ENCODE results near the gene TOP2A.

TOP2A gene

DNA sequence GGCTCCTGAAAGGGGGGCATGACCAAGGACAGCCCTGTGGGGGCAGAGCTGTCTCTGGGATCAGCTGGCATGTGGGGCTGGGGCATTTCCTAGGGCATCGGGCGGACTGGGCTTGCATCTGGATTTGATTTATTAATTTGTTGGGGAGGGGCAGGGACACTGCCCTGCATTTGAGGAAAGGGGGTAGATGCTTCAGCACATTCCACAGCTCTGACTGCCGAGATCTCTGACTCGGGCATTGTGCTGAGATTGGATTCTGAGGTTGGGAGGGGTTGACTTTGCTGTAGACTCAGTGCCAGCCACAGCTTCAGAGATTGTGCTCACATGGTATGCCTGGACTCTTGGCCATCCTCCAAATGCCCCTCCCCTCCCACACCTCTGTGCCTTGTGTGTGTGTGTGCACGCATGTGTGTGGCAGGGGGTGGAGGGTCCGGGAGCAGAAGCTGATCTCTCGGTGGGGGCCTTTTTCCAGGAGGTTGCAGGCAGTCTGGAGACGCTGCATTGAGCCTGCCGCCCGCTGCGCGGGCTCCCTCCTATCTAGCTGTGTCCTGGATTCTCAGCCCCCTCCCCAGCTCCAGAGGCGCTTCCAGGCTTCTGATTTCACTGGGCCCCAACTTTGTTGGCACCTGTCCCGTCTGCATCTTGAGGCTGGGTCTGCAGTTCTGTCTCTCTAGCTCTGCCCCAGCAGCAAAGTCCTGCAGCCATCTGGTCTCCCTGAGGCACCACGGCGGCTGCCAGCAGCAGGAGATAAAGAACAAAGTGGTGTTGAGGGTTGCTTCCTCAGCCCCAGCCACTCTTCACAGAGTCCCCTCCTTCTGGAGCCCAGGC, 40.5 kb upstream of the TOP2A start:
- Mint-ChIP-seq H3K4me1 (no peaks in the 10 kb centered on the region), H3K4me3 (no peak overlapping the region), H3K36me3 (peaks cover 45% of the 10 kb centered on the region), H3K9me3 (no peaks in the 10 kb centered on the region), H3K27ac (no peak overlapping the region), H3K27me3 (peaks cover 8% of the 10 kb centered on the region)
- CTCF ChIA-PET: no interaction called here
- DNase-seq: no peak

DNA sequence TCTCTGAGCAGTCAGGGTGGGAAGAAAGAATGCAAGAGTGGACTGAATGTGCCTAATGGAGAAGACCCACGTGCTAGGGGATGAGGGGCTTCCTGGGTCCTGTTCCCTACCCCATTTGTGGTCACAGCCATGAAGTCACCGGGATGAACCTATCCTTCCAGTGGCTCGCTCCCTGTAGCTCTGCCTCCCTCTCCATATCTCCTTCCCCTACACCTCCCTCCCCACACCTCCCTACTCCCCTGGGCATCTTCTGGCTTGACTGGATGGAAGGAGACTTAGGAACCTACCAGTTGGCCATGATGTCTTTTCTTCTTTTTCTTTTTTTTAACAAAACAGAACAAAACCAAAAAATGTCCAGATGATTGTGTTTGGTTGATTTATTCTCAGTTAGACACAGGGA, 39.7 kb upstream of the TOP2A start:
- H3K27me3 Mint-ChIP-seq: peaks cover 8% of the 10 kb centered on the region
- H3K4me3 Mint-ChIP-seq: no peak overlapping the region
- DNase-seq: no peak
- H3K4me1 Mint-ChIP-seq: peaks cover under 1% of the 10 kb centered on the region
- no peaks in the 10 kb centered on the region for H3K9me3 Mint-ChIP-seq
- CTCF ChIA-PET: no interaction called here
- H3K36me3 Mint-ChIP-seq: peaks cover 51% of the 10 kb centered on the region
- no peak overlapping the region for H3K27ac Mint-ChIP-seq

DNA sequence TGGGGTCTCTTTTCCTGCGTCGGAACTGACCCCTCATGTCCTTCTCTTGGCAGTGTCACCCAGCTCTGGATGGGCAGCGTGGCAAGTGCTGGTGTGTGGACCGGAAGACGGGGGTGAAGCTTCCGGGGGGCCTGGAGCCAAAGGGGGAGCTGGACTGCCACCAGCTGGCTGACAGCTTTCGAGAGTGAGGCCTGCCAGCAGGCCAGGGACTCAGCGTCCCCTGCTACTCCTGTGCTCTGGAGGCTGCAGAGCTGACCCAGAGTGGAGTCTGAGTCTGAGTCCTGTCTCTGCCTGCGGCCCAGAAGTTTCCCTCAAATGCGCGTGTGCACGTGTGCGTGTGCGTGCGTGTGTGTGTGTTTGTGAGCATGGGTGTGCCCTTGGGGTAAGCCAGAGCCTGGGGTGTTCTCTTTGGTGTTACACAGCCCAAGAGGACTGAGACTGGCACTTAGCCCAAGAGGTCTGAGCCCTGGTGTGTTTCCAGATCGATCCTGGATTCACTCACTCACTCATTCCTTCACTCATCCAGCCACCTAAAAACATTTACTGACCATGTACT, 38.8 kb upstream of the TOP2A start:
- DNase-seq: no peak
- H3K4me1 Mint-ChIP-seq: peaks cover 2% of the 10 kb centered on the region
- no peak overlapping the region for H3K4me3 Mint-ChIP-seq
- no peak overlapping the region for H3K27ac Mint-ChIP-seq
- CTCF ChIA-PET: interaction anchor here (0.6 to 0.9 kb wide), 2 partner anchors 19 to 56 kb away, joined by 3 to 5 read pairs; no protein-coding TSS in a partner anchor
- no peaks in the 10 kb centered on the region for H3K9me3 Mint-ChIP-seq
- peaks cover 56% of the 10 kb centered on the region for H3K36me3 Mint-ChIP-seq
- peaks cover 8% of the 10 kb centered on the region for H3K27me3 Mint-ChIP-seq

DNA sequence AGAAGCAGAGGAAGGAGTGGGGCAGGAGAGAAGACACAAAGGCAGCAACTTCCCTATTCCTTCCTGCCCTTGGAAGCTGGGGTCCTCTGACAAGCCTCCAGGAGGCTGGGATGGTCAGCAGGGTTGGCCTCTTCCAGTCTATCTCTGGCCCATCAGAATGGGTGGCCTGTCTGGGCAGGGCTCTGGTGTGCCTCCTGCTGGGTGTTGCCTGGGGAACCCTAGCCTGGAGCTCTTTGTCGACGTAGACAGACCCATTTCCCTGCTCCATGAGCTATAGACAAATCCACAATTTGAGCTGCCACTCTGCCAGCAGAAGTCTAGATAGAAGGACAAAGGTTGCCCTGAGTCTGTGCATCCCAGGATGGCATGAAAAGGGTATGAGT, 36.9 kb upstream of the TOP2A start:
- DNase-seq: no peak
- Mint-ChIP-seq H3K4me1 (peaks cover 8% of the 10 kb centered on the region), H3K9me3 (no peaks in the 10 kb centered on the region), H3K4me3 (no peak overlapping the region), H3K36me3 (peaks cover 59% of the 10 kb centered on the region), H3K27me3 (peaks cover 12% of the 10 kb centered on the region), H3K27ac (no peak overlapping the region)
- CTCF ChIA-PET: interaction anchor here (0.8 to 1.3 kb wide), 2 partner anchors 79 to 93 kb away, joined by 3 read pairs; no protein-coding TSS in a partner anchor

DNA sequence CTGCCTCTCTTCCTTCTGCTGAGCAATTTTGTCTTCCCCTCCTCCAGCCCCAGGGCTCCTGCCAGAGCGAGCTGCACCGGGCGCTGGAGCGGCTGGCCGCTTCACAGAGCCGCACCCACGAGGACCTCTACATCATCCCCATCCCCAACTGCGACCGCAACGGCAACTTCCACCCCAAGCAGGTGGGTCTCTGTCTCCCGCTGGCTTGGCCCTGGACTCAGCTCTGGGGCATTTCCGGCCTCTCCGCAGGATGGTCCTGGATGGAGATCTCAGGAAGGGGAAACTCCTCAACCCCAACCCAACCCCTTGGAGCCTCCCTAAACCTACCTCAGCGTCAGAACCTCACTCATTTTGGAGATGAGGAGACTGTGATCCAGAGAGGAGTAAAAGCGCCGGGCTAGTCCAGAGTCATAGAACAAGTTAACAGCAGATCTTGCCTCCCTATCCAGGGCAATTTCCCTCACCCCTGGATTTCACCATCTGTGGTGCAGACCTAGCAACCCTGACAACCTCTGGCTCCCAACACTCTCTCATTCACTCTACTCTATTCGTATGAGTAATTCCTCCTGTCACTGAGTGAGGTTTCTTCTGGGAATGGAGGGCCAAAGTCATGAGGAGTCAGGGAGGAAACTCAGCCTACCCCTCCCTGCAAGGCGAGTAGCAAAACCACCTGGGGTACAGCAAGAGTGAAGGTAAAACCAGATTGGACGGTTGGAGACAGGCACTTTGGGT, 36.4 kb upstream of the TOP2A start:
- H3K9me3 Mint-ChIP-seq: no peaks in the 10 kb centered on the region
- peaks cover 56% of the 10 kb centered on the region for H3K36me3 Mint-ChIP-seq
- no peak for DNase-seq
- peaks cover 12% of the 10 kb centered on the region for H3K27me3 Mint-ChIP-seq
- no peak overlapping the region for H3K4me3 Mint-ChIP-seq
- CTCF ChIA-PET: interaction anchor here (0.6 kb wide), 1 partner anchor 22 kb away, joined by 4 read pairs; no protein-coding TSS in a partner anchor
- peak overlapping the region; percentile 67 for H3K27ac Mint-ChIP-seq
- H3K4me1 Mint-ChIP-seq: peaks cover 10% of the 10 kb centered on the region

DNA sequence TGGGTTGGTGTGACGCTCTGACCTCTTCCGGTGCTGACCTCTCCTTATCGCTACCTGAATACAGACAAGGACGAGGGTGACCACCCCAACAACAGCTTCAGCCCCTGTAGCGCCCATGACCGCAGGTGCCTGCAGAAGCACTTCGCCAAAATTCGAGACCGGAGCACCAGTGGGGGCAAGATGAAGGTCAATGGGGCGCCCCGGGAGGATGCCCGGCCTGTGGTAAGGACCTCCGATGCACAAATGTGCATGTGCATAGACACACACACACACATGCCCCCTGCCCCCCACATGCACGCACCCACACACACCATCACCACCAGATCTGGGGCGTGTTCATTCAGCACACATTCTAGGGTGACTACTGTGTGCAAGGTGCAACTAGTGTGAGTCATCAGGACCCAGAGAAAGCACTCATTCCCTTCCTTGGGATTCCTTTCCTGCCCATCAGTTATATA, 35.3 kb upstream of the TOP2A start:
- DNase-seq: no peak
- CTCF ChIA-PET: no interaction called here
- H3K27me3 Mint-ChIP-seq: peaks cover 12% of the 10 kb centered on the region
- H3K27ac Mint-ChIP-seq: no peak overlapping the region
- no peaks in the 10 kb centered on the region for H3K9me3 Mint-ChIP-seq
- H3K36me3 Mint-ChIP-seq: peaks cover 62% of the 10 kb centered on the region
- H3K4me1 Mint-ChIP-seq: peaks cover 21% of the 10 kb centered on the region
- H3K4me3 Mint-ChIP-seq: no peak overlapping the region

DNA sequence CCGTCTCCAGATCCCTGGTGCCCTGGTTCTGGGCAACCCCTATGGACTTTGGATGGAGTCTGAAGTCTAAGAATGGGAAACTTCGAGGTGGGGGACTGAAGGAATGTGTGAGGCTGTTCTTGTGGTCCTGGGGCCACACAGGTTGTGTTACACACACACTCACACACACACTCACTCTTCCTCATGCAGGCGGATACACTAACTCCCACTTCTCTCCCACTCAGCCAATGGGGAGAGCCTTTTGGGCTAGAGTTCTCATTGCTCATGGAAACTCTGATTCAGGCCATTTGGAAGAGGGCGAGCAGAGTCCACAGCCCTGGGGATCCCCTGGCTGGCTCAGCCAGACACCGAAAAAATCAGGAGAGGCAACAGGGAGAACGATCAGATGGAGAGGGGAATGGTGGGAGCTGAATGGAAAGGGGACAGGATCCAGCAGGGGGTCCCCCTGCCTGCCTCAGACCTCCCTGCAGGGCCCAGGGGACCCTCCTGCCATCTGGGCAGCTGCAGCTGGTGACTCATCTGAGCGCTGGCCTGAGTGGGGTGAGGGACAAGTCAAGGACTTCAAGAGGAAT, 34.6 kb upstream of the TOP2A start:
- CTCF ChIA-PET: interaction anchor here (0.9 to 6.0 kb wide), 3 partner anchors 15 to 81 kb away, joined by 4 to 31 read pairs (median 16); no protein-coding TSS in a partner anchor
- Mint-ChIP-seq H3K36me3 (peaks cover 58% of the 10 kb centered on the region), H3K27ac (no peak overlapping the region), H3K4me3 (no peak overlapping the region), H3K27me3 (peaks cover 12% of the 10 kb centered on the region), H3K9me3 (no peaks in the 10 kb centered on the region), H3K4me1 (peaks cover 28% of the 10 kb centered on the region)
- DNase-seq: no peak

DNA sequence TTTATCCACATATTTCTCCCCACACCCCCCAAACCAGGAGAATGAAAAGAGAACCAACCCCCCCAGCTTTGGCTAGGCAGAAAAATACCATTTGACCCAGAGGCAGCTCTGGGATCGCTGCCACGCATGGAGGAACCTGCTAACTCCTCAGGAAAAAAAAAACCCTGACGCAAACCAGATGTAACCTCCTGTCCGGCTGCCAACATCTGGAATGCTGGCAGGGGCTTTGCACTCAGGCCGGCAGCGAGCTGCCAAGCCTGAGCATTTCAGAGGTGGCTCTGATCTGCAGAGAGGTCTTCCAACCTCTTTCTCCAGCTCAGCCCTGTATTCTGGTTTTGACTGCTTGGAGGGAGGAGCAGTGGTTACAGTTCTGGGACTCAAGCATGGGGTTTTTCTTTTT, 33.7 kb upstream of the TOP2A start:
- DNase-seq: no peak
- CTCF ChIA-PET: interaction anchor here (0.9 to 6.0 kb wide), 4 partner anchors 14 to 82 kb away, joined by 3 to 31 read pairs (median 10); no protein-coding TSS in a partner anchor
- Mint-ChIP-seq H3K4me1 (peaks cover 36% of the 10 kb centered on the region), H3K9me3 (no peaks in the 10 kb centered on the region), H3K36me3 (peaks cover 49% of the 10 kb centered on the region), H3K27ac (no peak overlapping the region), H3K4me3 (no peak overlapping the region), H3K27me3 (peaks cover 12% of the 10 kb centered on the region)

DNA sequence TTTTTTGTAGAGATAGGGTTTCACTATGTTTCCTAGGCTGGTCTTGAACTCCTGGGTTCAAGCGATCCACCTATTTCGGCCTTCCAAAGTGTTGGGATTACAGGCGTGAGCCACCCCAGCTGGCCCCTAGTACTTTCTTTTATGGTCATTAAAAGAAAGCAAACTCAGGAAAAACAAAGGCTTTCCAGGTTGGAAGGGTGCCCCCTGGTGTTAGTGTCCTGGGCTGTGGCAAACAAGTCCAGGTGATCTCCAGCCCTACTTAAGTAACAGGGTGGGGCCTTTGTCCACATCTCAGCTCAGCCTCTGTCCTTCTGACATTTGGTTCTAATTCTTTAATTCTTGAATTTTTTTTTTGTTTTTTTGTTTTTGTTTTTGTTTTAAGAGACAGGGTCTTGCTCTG, 32.5 kb upstream of the TOP2A start:
- peaks cover 45% of the 10 kb centered on the region for H3K4me1 Mint-ChIP-seq
- H3K4me3 Mint-ChIP-seq: no peak overlapping the region
- peaks cover 46% of the 10 kb centered on the region for H3K36me3 Mint-ChIP-seq
- H3K27me3 Mint-ChIP-seq: peaks cover 14% of the 10 kb centered on the region
- no peaks in the 10 kb centered on the region for H3K9me3 Mint-ChIP-seq
- H3K27ac Mint-ChIP-seq: no peak overlapping the region
- DNase-seq: peak; percentile 62
- CTCF ChIA-PET: interaction anchor here (0.7 to 6.0 kb wide), 9 partner anchors 9 to 86 kb away, joined by 3 to 31 read pairs (median 3); no protein-coding TSS in a partner anchor

DNA sequence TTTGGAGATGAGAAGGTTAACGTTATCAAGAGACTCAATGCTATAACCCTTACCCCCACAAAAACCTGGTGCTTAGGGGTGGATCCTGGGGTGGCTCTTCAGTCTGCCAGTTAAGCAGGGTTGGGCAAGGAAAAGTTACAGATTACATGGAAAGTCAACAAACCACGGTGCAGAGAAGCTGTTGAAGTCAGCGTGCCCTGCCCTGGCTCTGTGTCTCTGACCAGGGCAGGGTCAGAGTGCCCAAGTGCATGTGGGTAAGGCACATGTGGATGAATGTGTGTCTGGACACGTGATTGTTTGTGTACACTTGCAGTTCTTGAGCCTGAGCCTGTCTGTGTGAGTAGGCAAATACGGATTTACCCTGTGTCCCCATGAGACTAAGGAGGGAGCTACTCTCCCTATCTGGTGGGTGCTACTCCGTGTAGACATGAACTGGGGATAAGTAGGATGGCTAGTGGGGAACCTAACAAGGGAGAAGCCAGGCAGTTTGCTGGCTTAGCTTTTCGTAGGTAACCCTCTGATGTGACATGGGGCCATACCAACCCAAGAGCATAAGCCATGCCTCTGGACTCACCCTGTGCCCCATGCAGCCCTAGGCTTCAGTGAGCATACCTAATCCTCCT, 31.1 kb upstream of the TOP2A start:
- peak overlapping the region; percentile 45 for H3K27ac Mint-ChIP-seq
- CTCF ChIA-PET: interaction anchor here (0.7 to 6.0 kb wide), 11 partner anchors 11 to 111 kb away, joined by 3 to 31 read pairs (median 3); no protein-coding TSS in a partner anchor
- H3K9me3 Mint-ChIP-seq: no peaks in the 10 kb centered on the region
- H3K36me3 Mint-ChIP-seq: peaks cover 39% of the 10 kb centered on the region
- no peak overlapping the region for H3K4me3 Mint-ChIP-seq
- DNase-seq: no peak
- H3K27me3 Mint-ChIP-seq: peaks cover 17% of the 10 kb centered on the region
- H3K4me1 Mint-ChIP-seq: peaks cover 54% of the 10 kb centered on the region

DNA sequence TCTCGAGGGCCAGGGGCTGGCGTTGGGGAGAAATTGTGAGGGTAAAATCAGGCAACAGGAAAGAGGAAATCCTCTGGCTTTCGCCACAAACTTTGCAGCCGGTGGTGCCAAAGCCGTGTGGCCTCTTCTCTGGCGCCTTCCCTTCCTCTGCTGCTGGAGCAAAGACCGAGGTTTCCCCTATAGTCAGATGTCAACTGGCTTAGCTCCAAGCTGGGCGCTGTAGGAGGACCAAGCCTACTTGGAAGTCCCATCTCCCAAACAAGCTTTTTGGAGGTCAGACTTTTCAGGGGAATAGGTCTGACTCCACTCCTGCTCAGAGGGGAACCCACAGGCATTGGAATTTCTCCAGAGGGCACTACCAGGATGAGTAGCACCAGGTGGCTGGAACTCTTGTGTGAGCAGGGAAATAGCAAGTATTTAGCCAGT, 30.5 kb upstream of the TOP2A start:
- CTCF ChIA-PET: interaction anchor here (0.7 to 6.0 kb wide), 9 partner anchors 17 to 112 kb away, joined by 3 to 31 read pairs (median 4); no protein-coding TSS in a partner anchor
- peaks cover 35% of the 10 kb centered on the region for H3K36me3 Mint-ChIP-seq
- peaks cover 13% of the 10 kb centered on the region for H3K27me3 Mint-ChIP-seq
- no peaks in the 10 kb centered on the region for H3K9me3 Mint-ChIP-seq
- peak overlapping the region; percentile 48 for H3K4me3 Mint-ChIP-seq
- H3K4me1 Mint-ChIP-seq: peaks cover 54% of the 10 kb centered on the region
- H3K27ac Mint-ChIP-seq: peak overlapping the region; percentile 21
- peak; percentile 42 for DNase-seq

DNA sequence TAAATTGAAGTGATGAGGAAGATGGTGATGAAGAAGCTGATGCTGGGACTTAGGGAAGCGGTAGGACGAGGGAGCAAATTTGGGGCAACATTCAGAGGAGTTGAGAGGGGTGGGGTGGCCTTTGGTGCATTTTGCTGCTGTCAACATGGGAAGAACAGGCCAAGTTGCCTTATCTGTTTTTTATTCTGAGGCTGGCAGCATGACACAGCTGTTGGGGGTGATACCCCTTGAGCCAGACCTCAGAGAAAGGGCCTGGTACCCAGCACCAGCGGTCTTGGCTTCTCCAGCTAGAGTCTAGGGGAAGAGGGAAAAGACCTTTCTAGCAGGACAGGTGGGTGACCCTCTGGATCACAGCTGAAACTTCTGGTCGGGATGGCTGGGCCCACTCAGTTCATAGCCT, 30.1 kb upstream of the TOP2A start:
- CTCF ChIA-PET: interaction anchor here (0.8 to 6.0 kb wide), 7 partner anchors 14 to 112 kb away, joined by 3 to 31 read pairs (median 4); no protein-coding TSS in a partner anchor
- Mint-ChIP-seq H3K4me3 (peak overlapping the region; percentile 48), H3K27me3 (peaks cover 16% of the 10 kb centered on the region), H3K9me3 (no peaks in the 10 kb centered on the region), H3K27ac (peak overlapping the region; percentile 21), H3K36me3 (peaks cover 32% of the 10 kb centered on the region), H3K4me1 (peaks cover 54% of the 10 kb centered on the region)
- DNase-seq: no peak

DNA sequence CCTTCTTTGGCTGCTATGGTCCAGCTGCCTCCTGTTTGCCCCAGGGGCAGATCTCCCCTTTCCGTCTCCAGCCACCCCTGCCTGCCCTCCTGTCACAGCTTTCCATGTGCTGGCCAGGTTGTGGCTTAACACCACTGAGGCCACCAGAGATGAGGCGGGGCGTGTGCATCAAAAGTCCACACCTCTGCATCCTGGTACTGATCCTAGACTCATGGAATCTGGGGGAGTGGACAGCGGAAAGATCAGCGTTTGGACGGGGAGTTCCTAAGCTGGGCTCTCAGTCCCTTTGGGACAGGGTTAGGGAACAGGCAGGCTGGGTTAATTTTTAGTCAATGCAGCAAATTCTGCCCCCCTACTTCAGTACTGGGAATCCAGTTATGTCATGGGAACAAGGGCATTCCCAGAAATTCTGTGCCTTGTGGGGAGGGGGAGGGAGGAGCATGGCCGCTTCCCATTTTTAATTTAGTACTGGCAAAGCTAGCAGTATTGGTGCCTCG, 29.5 kb upstream of the TOP2A start:
- Mint-ChIP-seq H3K4me1 (peaks cover 57% of the 10 kb centered on the region), H3K27me3 (peaks cover 22% of the 10 kb centered on the region), H3K4me3 (peak overlapping the region; percentile 61), H3K36me3 (peaks cover 27% of the 10 kb centered on the region), H3K9me3 (no peaks in the 10 kb centered on the region), H3K27ac (no peak overlapping the region)
- no peak for DNase-seq
- CTCF ChIA-PET: interaction anchor here (0.6 to 6.0 kb wide), 5 partner anchors 14 to 168 kb away, joined by 3 to 31 read pairs (median 9); no protein-coding TSS in a partner anchor
